Measurements from ENCODE around the gene AASDH.

DNA sequence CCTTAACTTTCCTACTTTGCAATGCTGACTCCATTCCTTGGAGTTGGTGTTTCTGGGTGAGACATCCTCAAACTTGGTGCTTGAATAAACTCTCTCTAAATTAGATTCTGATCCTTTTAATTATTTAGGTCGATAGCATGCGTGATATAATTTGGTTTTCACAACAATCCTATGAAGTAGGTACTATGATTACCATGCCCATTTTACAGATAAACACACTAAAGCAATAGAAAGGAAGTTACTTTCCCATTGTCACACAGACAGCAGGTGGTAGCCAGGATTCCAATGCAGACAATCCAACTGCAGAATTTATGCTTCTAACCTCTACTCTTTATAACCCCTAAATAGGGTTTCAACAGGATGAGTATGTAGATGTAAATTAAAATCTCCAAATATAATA lies 21.7 kb upstream of the AASDH start:
- no peak for TF ChIP-seq CTCF (IDR thresholded peaks at IDR 0.05)
- TF ChIP-seq POLR2A (IDR thresholded peaks at IDR 0.05): no peak

Data from body of pancreas (tissue), 4 donors.